GM19468 (cell line): ENCODE data around the gene DCTN4.
A peak's percentile ranks its signal among the peaks of the same experiment; 100 is the strongest.
"Not testable (repeated sequence)": the region's sequence is repeated elsewhere in the genome, so short reads cannot be mapped to it uniquely, and the experiment has no call there.

Source experiments
- ATAC-seq: cut with Tn5 transposase; IDR thresholded peaks from one replicate; pipeline ENCODE4 v1.9.1; 2021; ENCODE audit warnings: mild to moderate bottlenecking, moderate library complexity, moderate number of reproducible peaks; ENCODE audit not compliant: unreplicated experiment; ENCODE audit errors: extremely low read depth

The DCTN4 gene

GRCh38 chr5:150758531-150759333, at the start of gene DCTN4:
TSS of gene DCTN4 (minus strand) at chr5:150759017. CDS start at chr5:150758993, 24 bp downstream.
- ATAC-seq = peak; percentile 97

- ATAC-seq = no peak
Observed at GRCh38 chr5:150804388-150804787, 45.6 kb upstream of the DCTN4 start.

- no peak for ATAC-seq
Observed at GRCh38 chr5:150801117-150801927, 42.5 kb upstream of the DCTN4 start.

GRCh38 chr5:150797384-150797783, 38.6 kb upstream of the DCTN4 start:
- ATAC-seq = no peak

GRCh38 chr5:150794927-150795326, 36.1 kb upstream of the DCTN4 start:
- no peak for ATAC-seq

GRCh38 chr5:150793423-150793888, 34.6 kb upstream of the DCTN4 start:
- not testable (repeated sequence) for ATAC-seq

GRCh38 chr5:150791536-150791935, 32.7 kb upstream of the DCTN4 start:
- no peak for ATAC-seq

GRCh38 chr5:150789943-150790611, 31.3 kb upstream of the DCTN4 start:
- peak; percentile 73 for ATAC-seq

- ATAC-seq = no peak
Observed at GRCh38 chr5:150789450-150789849, 30.6 kb upstream of the DCTN4 start.

GRCh38 chr5:150788977-150789376, 30.2 kb upstream of the DCTN4 start:
- ATAC-seq = no peak

GRCh38 chr5:150787656-150788055, 28.8 kb upstream of the DCTN4 start:
- no peak for ATAC-seq

- no peak for ATAC-seq
Observed at GRCh38 chr5:150786876-150787275, 28.1 kb upstream of the DCTN4 start.

- ATAC-seq = no peak
Observed at GRCh38 chr5:150785950-150786349, 27.1 kb upstream of the DCTN4 start.

GRCh38 chr5:150783422-150783928, 24.7 kb upstream of the DCTN4 start:
- peak; percentile 22 for ATAC-seq

- no peak for ATAC-seq
Observed at GRCh38 chr5:150782850-150783249, 24.0 kb upstream of the DCTN4 start.

- ATAC-seq = no peak
Observed at GRCh38 chr5:150781706-150782614, 23.1 kb upstream of the DCTN4 start.

GRCh38 chr5:150780816-150781221, 22.0 kb upstream of the DCTN4 start:
- no peak for ATAC-seq

- ATAC-seq = peak; percentile 25
Observed at GRCh38 chr5:150780187-150780692, 21.4 kb upstream of the DCTN4 start.
